Astrocyte (in vitro differentiated cells and primary cell): ENCODE data around the gene TBC1D22B.

Experiments
- CTCF ChIP-seq: IDR thresholded peaks from 2 replicates; pipeline ENCODE4 v1.5.1; 2011; ENCODE audit warnings: low read depth, mild to moderate bottlenecking, inconsistent platforms, low read length, moderate library complexity; ENCODE audit not compliant: insufficient read depth
- EZH2 ChIP-seq: IDR thresholded peaks from 2 replicates; pipeline ENCODE4 v1.6.1; 2012; ENCODE audit warnings: mild to moderate bottlenecking, low read length, inconsistent platforms; ENCODE audit not compliant: insufficient read depth

- TF ChIP-seq CTCF (no peak), EZH2 (no peak)
These were observed 27.5 kb upstream of the TBC1D22B start for GRCh38 chr6:37230104-37230503.
